AG10803 (cell line): Measurements from ENCODE around the gene NR5A1.

ENCODE experiments used
- DNase-seq: peaks from one replicate; pipeline ENCODE4 v3.0.0; 2010; ENCODE audit warnings: low read depth
- H3K4me3 ChIP-seq: 2 replicates; pipeline ENCODE4 v1.5.1; 2011; ENCODE audit warnings: mild to moderate bottlenecking, low read length, control low read depth
- TF ChIP-seq, protein P1 (sequence below): conservative IDR thresholded peaks from 2 replicates; pipeline ENCODE4 v1.5.1; 2011; ENCODE audit warnings: mild to moderate bottlenecking, low read length, control low read depth, inconsistent platforms

NR5A1 gene

DNA sequence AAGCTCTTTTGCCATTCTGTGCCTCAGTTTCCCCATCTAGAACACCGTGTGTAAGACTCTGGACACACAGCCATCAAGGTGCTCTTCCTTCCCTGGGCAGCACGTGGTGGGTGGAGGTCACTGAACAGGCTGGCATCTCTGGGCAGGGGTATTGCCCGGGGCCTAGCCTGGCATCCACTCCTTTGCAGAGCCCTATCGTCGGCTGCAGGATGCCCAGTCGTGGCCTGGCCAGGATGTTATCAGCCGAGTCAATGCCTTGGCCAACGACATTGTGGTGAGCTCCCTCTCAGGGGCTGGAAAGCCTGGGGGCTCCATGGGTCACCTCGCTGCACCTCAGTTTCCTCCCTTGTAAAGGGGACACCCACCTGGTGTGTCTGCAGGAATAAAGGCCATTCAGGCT is 52.9 kb downstream of the NR5A1 start:
- TF ChIP-seq, protein P1, sequence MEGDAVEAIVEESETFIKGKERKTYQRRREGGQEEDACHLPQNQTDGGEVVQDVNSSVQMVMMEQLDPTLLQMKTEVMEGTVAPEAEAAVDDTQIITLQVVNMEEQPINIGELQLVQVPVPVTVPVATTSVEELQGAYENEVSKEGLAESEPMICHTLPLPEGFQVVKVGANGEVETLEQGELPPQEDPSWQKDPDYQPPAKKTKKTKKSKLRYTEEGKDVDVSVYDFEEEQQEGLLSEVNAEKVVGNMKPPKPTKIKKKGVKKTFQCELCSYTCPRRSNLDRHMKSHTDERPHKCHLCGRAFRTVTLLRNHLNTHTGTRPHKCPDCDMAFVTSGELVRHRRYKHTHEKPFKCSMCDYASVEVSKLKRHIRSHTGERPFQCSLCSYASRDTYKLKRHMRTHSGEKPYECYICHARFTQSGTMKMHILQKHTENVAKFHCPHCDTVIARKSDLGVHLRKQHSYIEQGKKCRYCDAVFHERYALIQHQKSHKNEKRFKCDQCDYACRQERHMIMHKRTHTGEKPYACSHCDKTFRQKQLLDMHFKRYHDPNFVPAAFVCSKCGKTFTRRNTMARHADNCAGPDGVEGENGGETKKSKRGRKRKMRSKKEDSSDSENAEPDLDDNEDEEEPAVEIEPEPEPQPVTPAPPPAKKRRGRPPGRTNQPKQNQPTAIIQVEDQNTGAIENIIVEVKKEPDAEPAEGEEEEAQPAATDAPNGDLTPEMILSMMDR = no peak
- no peak for DNase-seq
- H3K4me3 ChIP-seq = no peak overlapping the region

DNA sequence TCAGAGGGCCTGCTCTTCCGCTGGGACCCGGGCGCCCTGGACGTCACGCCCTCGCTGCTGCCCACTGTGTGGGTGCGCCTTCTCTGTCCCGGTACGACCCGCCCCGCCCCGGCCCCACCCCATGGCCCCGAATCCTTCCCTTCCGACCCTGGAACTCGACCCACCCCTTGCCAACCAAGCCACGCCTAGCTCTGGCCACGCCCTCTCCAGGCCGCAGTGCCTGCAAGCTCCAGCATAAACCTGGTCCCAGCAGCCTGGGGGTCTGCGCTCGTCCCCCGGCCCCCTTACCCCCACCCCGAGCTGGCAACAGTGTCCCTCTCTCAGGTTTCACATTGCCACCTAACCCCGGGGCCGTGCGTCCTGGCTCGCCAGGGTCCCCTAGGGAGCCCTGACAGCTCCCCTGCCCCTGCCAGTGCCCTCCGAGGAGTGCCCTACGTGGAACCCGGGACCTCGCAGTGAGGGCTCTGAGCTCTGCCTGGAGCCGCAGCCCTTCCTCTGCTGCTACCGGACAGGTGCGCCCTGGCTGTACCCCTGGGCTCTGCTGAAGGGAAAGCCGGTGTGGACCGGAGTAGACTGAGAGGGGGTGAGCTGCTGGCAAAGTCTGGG is 53.5 kb downstream of the NR5A1 start:
- DNase-seq = no peak
- no peak overlapping the region for H3K4me3 ChIP-seq
- TF ChIP-seq, protein P1 = no peak

DNA sequence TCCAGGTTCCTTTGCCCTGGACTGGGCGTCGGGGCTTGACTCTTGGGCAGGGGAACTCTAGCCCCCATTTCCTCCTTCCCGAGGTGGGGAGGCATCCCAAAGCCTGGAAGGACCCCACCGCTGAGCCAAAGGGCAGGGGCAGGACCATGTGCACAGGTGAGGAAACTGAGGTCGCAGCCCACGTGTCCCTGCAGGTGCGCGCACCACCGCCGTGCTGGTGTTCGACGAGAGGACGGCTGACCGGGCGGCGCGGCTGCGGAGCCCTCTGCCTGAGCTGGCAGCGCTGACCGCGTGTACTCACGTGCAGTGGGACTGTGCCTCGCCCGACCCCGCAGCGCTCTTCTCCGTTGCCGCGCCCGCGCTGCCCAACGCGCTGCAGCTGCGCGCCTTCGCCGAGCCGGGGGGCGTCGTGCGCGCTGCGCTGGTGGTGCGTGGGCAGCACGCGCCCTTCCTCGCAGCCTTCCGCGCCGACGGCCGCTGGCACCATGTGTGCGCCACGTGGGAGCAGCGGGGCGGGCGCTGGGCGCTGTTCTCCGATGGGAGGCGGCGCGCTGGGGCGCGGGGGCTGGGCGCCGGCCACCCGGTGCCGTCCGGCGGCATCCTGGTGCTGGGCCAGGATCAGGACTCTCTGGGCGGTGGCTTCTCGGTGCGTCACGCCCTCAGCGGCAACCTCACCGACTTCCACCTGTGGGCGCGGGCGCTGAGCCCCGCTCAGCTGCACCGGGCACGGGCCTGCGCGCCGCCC is 54.2 kb downstream of the NR5A1 start:
- no peak overlapping the region for H3K4me3 ChIP-seq
- TF ChIP-seq, protein P1 = no peak
- no peak for DNase-seq

DNA sequence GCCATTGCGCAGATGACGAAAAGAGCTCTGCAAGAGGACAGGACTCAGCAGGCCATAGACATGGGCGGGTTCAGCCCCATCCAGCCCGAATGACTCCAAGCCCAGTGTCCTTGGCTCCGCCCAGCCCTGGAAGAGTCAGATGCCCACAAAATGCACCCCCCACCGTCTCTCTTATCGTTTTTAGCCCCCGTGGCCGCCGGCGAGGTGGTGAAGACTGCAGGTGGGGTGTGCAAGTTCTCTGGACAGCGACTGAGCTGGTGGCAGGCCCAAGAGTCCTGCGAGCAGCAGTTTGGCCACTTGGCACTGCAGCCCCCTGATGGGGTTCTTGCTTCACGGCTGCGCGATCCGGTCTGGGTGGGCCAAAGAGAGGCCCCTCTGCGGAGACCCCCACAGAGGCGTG is 54.9 kb downstream of the NR5A1 start:
- no peak for DNase-seq
- no peak overlapping the region for H3K4me3 ChIP-seq
- TF ChIP-seq, protein P1 = no peak

DNA sequence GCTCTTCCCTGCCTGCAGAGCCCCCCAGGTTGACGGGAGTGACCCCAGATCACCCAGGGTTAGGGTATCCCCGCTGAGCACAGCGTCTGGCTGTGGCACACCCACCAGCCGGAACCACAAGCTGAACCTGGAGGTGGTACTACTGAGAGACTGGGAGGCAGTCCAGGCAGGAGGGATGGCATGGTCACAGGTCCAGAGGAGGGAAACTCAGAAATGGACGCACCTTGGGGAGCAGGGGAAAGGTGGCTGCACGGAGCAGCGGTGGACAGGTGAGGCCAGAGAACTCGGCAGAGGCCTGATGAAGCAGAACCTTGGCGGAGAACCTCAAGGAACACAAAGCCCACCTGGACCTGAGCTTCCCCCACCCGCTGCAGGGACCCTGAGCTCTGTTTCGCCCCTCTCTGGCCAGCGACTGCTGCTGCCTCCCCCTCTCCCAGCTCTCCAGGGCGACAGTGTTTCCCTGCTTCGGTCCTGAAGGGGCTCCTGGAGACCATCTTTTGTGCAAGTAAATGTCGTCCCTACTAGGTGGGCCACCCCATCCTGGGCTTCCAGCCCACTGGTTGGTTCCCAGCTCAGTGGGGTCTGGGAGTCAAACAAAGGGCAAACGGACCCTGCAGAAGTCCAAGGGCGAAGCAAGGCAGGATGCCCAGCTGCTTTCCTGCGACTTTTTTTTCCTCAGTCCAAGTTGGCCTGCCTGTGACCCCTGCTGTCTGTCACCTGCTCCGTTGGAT is 56.1 kb downstream of the NR5A1 start:
- no peak for DNase-seq
- H3K4me3 ChIP-seq = no peak overlapping the region
- TF ChIP-seq, protein P1 = no peak

DNA sequence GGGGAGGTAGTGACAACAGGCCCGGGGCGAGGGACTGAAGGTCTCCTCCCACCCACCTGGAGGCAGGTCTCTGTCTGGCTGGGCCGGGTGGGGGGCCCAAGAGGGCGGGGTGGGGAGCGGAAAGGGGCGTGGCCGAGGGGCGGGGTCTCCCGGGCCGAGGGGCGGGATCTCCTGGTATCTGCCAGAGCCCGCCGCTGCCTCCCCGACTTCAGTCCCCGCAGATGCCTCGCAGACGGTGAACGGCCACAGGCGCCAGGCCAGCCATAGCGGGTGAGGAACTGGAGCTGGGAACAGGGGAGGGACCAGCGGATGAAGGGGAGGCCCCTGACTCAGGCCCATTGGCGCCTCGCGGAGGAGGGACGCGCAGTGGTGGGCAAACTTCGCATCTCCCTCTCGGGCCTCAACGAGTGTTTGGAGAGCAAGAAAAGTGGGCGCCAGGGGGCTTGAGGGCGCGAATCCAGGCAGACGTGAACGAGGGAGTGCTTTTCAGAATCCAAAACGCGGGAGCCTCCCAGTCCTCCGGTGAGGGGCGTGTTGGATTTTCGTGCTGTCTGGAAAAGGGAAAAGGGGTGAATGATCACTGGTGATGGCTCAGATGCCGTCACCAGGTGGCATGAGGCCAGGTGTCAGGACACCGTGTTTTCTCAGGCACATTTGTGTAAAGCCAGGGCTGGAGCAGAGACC is 56.8 kb downstream of the NR5A1 start, which contains the start of gene ADGRD2:
TSS of gene ADGRD2 (plus strand) at position 211 of the 684 bp plus-strand sequence. CDS start 1,216 bp downstream, outside the sequence.
- TF ChIP-seq, protein P1 = no peak
- H3K4me3 ChIP-seq = peak within 1 kb of the TSS; percentile 20
- DNase-seq = peak; percentile 17
